Gastrocnemius medialis (tissue), 4 donors: ENCODE measurements around the gene CRTAC1.

Source experiments
- CTCF ChIP-seq, 5 experiments: fragments of 450-650 bp in 3 of 5; fragments of 200-600 bp in 2 of 5; sonication (generic) in 2 of 5; IDR thresholded peaks in 4 of 5; conservative IDR thresholded peaks in 1 of 5; 1 replicate in 4 of 5; 2 replicates in 1 of 5; pipeline ENCODE4 v1.5.1; 2016 to 2019; ENCODE audit warnings: antibody characterized with exemption in 5 of 5, mild to moderate bottlenecking in 3 of 5, moderate library complexity in 3 of 5
- POLR2A ChIP-seq, 2 donors: fragments of 450-650 bp; IDR thresholded peaks; one replicate each; pipeline ENCODE4 v1.6.1; 2017; ENCODE audit warnings: antibody characterized with exemption in 2 of 2, mild to moderate bottlenecking in 2 of 2, moderate library complexity in 2 of 2

- no peak for TF ChIP-seq POLR2A (IDR thresholded peaks at IDR 0.05)
- no peak for TF ChIP-seq CTCF (IDR thresholded peaks at IDR 0.05 in 4 of 5, conservative IDR thresholded peaks at IDR 0.05 in 1 of 5)
Measured at GRCh38 chr10:98010939-98011685, 19.3 kb downstream of the CRTAC1 start.
